ENCODE data around the gene ZC3H14. TPM values are rescaled to one million over a fixed set of nuclear protein-coding genes. Genes with fewer than 3 reads are reported as not detected.
"Not testable (repeated sequence)": the region's sequence is repeated elsewhere in the genome, so short reads cannot be mapped to it uniquely, and the experiment has no call there.

ZC3H14 gene
- total and polyA plus RNA-seq, 12 donors: 26.5 to 91.6 (median 53.3) TPM

- no peak for TF ChIP-seq POLR2A (IDR thresholded peaks at IDR 0.05)
- no peaks in the 10 kb centered on the region for H3K27me3 ChIP-seq
- peaks cover 5 to 8% of the 10 kb centered on the region in 2 donors for H3K4me1 ChIP-seq (replicated peaks in 1 of 2)
- H3K27ac ChIP-seq: no peak overlapping the region
- WGBS, 4 donors: 75 to 83% (median 82%) methylated on average over 5 of the region's 5 CpGs
- intact Hi-C loops (cut with DNase I): no loop called here
- DNase-seq: peak in 2 of 7 donors; percentile 10 to 21
- no peaks in the 10 kb centered on the region for H3K36me3 ChIP-seq (replicated peaks in 1 of 2)
- no peaks in the 10 kb centered on the region for H3K9me3 ChIP-seq (replicated peaks in 1 of 3)
- no peak overlapping the region for H3K4me3 ChIP-seq
Measured at GRCh38 chr14:88518592-88519512, 44.0 kb upstream of the ZC3H14 start.

- 93 to 100% (median 96%) methylated on average over 2 of the region's 2 CpGs for WGBS, 4 donors
- Histone ChIP-seq H3K4me1 (replicated peaks in 1 of 2) (peaks cover 5 to 8% of the 10 kb centered on the region in 2 donors), H3K4me3 (no peak overlapping the region), H3K36me3 (replicated peaks in 1 of 2) (no peaks in the 10 kb centered on the region), H3K9me3 (replicated peaks in 1 of 3) (no peaks in the 10 kb centered on the region), H3K27ac (no peak overlapping the region), H3K27me3 (no peaks in the 10 kb centered on the region)
- intact Hi-C loops (cut with DNase I): no loop called here
- TF ChIP-seq CTCF (IDR thresholded peaks at IDR 0.05): no peak
- no peak for TF ChIP-seq POLR2A (IDR thresholded peaks at IDR 0.05)
- DNase-seq: no peak
Measured at GRCh38 chr14:88519907-88520306, 42.9 kb upstream of the ZC3H14 start.

GRCh38 chr14:88521818-88522217 is 41.0 kb upstream of the ZC3H14 start:
- Histone ChIP-seq H3K4me3 (no peak overlapping the region), H3K4me1 (replicated peaks in 1 of 2) (peaks cover 5 to 8% of the 10 kb centered on the region in 2 donors), H3K36me3 (replicated peaks in 1 of 2) (no peaks in the 10 kb centered on the region), H3K27me3 (no peaks in the 10 kb centered on the region), H3K27ac (no peak overlapping the region), H3K9me3 (replicated peaks in 1 of 3) (no peaks in the 10 kb centered on the region)
- TF ChIP-seq POLR2A (IDR thresholded peaks at IDR 0.05): no peak
- no peak for TF ChIP-seq CTCF (IDR thresholded peaks at IDR 0.05)
- 61 to 83% (median 64%) methylated on average over 3 of the region's 3 CpGs for WGBS, 4 donors
- no peak for DNase-seq
- intact Hi-C loops (cut with DNase I): no loop called here

- H3K4me1 ChIP-seq (replicated peaks in 1 of 2): peaks cover 5 to 8% of the 10 kb centered on the region in 2 donors
- no peaks in the 10 kb centered on the region for H3K36me3 ChIP-seq (replicated peaks in 1 of 2)
- H3K4me3 ChIP-seq: no peak overlapping the region
- no peak for TF ChIP-seq CTCF (IDR thresholded peaks at IDR 0.05)
- no peak for TF ChIP-seq POLR2A (IDR thresholded peaks at IDR 0.05)
- no peak for DNase-seq
- WGBS, 4 donors: 92 to 97% (median 94%) methylated on average over 3 of the region's 3 CpGs
- no peaks in the 10 kb centered on the region for H3K9me3 ChIP-seq (replicated peaks in 1 of 3)
- no peaks in the 10 kb centered on the region for H3K27me3 ChIP-seq
- intact Hi-C loops (cut with DNase I): no loop called here
- H3K27ac ChIP-seq: no peak overlapping the region
Measured at GRCh38 chr14:88522393-88522792, 40.4 kb upstream of the ZC3H14 start.

GRCh38 chr14:88529889-88530288 is 32.9 kb upstream of the ZC3H14 start:
- H3K4me3 ChIP-seq; intact Hi-C loops (cut with DNase I); DNase-seq; H3K36me3 ChIP-seq (replicated peaks in 1 of 2); H3K9me3 ChIP-seq (replicated peaks in 1 of 3); H3K27me3 ChIP-seq; H3K4me1 ChIP-seq (replicated peaks in 1 of 2); H3K27ac ChIP-seq: not testable (repeated sequence)
- WGBS, 4 donors: 92 to 100% (median 96%) methylated on average over 1 of the region's 1 CpG

Measured in adrenal gland (tissue), 12 donors.